Colonic mucosa (tissue), 4 donors: Measurements from ENCODE around the gene ARSI. TPM values are rescaled to one million over a fixed set of nuclear protein-coding genes. Genes with fewer than 3 reads are reported as not detected.

Experiments
- DNase-seq: peaks from one replicate; pipeline ENCODE4 v3.0.0-alpha.2; 2020
- H3K27ac ChIP-seq: fragments of 200-600 bp; one replicate; pipeline ENCODE4 v1.8.0; 2021
- H3K27me3 ChIP-seq: fragments of 200-600 bp; one replicate; pipeline ENCODE4 v1.8.0; 2021
- H3K36me3 ChIP-seq: fragments of 200-600 bp; one replicate; pipeline ENCODE4 v1.8.0; 2021
- H3K4me1 ChIP-seq: fragments of 200-600 bp; one replicate; pipeline ENCODE4 v1.8.0; 2021; ENCODE audit warnings: mild to moderate bottlenecking
- H3K4me3 ChIP-seq: fragments of 200-600 bp; one replicate; pipeline ENCODE4 v1.8.0; 2021
- H3K9ac ChIP-seq, 2 donors: one replicate each; pipeline ENCODE4 v1.7.0; 2013; ENCODE audit warnings: control low read depth in 2 of 2, low read depth in 2 of 2, low read length in 2 of 2
- H3K9me3 ChIP-seq: fragments of 200-600 bp; one replicate; pipeline ENCODE4 v1.8.0; 2021
- intact Hi-C: fragments of 100-400 bp; cut with DNase I; formaldehyde crosslinking; loops from one replicate; pipeline ENCODE4 v1.14.1; 2022
- total RNA-seq, 2 donors: library from RNA; stranded (reverse); fragmentation: NEBNext Ultra II Directional in 1 of 2; extraction: Animal tissue kit (Norgen Biotek cat#: 25700) in 1 of 2; gene quantifications; one replicate each; pipeline ENCODE4 v1.2.1, GENCODE V29; 2021
- TF ChIP-seq, protein P1 (sequence below): fragments of 200-600 bp; IDR thresholded peaks from one replicate; pipeline ENCODE4 v1.8.0; 2022; ENCODE audit warnings: antibody characterized with exemption, mild to moderate bottlenecking
- donor health status: healthy.
- donor health status: DM: no; HTN: no; CAD: no.
- donor health status: DM: no; HTN: no; CAD: no.

The ARSI gene
- total RNA-seq, 2 donors from 2014 or later = 0.17 to 0.69 TPM

DNA sequence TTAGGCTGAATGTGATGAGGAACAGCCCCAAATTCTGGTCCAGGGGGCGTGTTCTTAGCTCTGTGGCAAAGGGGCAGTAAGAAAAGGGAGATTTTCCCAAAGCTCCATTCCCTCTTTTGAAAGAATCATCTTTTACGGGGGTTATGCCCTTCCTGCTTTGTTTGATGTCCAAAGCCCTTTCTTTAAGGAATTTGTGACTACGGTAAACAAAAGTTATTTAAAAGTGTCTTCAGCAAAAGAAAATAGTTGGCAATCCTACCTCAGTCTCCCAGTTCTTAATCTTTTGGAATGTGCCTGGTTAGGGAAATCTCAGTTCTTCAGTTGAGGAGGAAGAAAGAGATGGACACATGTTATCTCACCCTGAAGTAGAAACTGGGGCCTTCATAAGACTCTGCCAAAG lies 24.4 kb upstream of the ARSI start:
- Histone ChIP-seq H3K9ac (no peak overlapping the region), H3K9me3 (no peaks in the 10 kb centered on the region)

DNA sequence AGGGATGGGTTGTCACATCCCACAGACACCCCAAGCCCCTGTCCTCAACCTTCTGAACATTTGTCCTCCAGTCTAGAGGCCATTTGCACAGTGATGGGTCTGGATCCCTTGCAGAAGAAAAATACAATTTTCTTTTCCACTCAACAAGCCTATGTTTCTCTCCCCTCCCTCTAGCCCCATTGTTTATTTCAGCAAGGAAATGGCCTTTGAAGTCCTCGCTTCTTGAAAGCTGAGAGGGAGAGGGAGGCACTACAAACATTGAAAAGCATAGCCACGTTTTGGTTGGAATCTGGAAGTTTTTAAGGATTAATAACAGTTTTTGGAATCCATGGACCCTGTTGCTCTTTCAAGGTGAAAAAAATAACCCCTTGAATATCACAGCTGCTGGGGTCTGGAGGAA lies 24.0 kb upstream of the ARSI start:
- Histone ChIP-seq H3K4me3 (no peak overlapping the region), H3K36me3 (no peaks in the 10 kb centered on the region), H3K9ac (no peak overlapping the region), H3K9me3 (no peaks in the 10 kb centered on the region), H3K4me1 (no peaks in the 10 kb centered on the region), H3K27me3 (no peaks in the 10 kb centered on the region), H3K27ac (no peak overlapping the region)
- TF ChIP-seq, protein P1, sequence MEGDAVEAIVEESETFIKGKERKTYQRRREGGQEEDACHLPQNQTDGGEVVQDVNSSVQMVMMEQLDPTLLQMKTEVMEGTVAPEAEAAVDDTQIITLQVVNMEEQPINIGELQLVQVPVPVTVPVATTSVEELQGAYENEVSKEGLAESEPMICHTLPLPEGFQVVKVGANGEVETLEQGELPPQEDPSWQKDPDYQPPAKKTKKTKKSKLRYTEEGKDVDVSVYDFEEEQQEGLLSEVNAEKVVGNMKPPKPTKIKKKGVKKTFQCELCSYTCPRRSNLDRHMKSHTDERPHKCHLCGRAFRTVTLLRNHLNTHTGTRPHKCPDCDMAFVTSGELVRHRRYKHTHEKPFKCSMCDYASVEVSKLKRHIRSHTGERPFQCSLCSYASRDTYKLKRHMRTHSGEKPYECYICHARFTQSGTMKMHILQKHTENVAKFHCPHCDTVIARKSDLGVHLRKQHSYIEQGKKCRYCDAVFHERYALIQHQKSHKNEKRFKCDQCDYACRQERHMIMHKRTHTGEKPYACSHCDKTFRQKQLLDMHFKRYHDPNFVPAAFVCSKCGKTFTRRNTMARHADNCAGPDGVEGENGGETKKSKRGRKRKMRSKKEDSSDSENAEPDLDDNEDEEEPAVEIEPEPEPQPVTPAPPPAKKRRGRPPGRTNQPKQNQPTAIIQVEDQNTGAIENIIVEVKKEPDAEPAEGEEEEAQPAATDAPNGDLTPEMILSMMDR = no peak
- intact Hi-C loops = no loop called here
- no peak for DNase-seq

More for the DNA sequence above, 24.4 kb upstream of the ARSI start:
- no peaks in the 10 kb centered on the region for H3K36me3 ChIP-seq
- H3K27ac ChIP-seq = no peak overlapping the region
- H3K4me1 ChIP-seq = no peaks in the 10 kb centered on the region
- no peaks in the 10 kb centered on the region for H3K27me3 ChIP-seq
- no peak for DNase-seq
- TF ChIP-seq, protein P1 = no peak
- H3K4me3 ChIP-seq = no peak overlapping the region
- intact Hi-C loops = no loop called here

DNA sequence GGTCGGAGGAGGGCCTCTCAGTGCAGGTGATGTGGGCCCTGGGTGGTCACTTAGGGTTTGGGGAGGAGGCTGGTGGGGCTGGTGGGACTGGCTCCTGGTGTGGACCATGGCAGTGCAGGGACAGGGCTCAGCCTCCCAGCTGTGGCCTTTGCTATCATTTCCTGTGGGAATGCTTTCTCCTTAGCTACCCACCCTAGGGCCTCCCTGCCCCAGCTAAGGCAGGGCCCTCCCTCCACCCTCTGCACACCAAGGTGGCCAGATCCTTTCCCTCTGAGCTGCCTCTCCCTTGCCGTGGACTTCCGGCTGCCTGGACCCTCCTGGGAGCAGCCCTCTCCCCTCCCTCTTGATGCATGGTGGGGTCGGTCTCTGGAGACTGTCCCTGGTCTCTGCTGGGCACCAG lies 22.7 kb upstream of the ARSI start:
- H3K9me3 ChIP-seq = no peaks in the 10 kb centered on the region
- intact Hi-C loops = no loop called here
- no peak for DNase-seq

DNA sequence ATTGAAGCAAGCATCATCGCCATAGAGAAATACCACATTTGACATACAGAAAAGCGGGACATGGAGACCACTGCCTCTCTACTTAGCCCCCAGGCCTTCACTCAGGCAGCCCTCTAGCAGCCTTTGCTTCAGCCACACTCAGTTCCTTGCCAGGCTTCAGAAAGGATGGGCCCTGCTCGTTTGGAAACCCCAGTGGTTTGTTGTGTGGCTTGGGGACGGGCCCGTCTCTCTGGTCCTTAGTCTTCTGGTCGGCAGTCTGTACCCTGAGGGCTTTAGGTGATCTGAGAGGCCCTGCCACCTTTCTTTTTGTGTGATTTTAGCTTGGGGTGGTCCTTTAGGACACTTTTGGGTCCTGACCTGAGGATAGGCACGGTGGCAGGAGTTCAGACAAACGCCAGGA lies 21.1 kb upstream of the ARSI start:
- TF ChIP-seq, protein P1 = no peak
- no peak overlapping the region for H3K4me3 ChIP-seq
- no peaks in the 10 kb centered on the region for H3K36me3 ChIP-seq
- H3K27ac ChIP-seq = no peak overlapping the region
- H3K9me3 ChIP-seq = no peaks in the 10 kb centered on the region
- no peaks in the 10 kb centered on the region for H3K4me1 ChIP-seq
- no peaks in the 10 kb centered on the region for H3K27me3 ChIP-seq
- no peak for DNase-seq
- no peak overlapping the region for H3K9ac ChIP-seq
- intact Hi-C loops = no loop called here

More for the DNA sequence above, 22.7 kb upstream of the ARSI start:
- no peak overlapping the region for H3K27ac ChIP-seq
- TF ChIP-seq, protein P1 = no peak
- no peaks in the 10 kb centered on the region for H3K4me1 ChIP-seq
- H3K9ac ChIP-seq = no peak overlapping the region
- no peak overlapping the region for H3K4me3 ChIP-seq
- H3K36me3 ChIP-seq = no peaks in the 10 kb centered on the region
- no peaks in the 10 kb centered on the region for H3K27me3 ChIP-seq

DNA sequence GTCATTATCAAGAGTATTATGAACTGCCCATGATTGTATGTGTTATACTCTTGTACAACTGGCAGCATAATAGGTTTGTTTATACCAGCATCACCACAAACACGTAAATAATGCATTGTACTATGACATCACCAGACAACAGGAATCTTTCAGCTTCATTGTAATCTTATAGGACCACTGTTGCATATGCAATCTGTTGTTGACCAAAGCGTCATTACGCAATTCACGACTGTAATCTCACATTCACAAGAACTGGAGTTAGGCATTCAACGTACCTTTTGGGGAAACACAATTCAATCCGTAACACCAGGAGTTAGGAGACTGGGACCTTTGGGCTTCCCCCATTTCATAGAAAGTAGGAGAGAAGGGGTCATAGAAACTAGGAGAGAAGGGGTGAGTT lies 20.4 kb upstream of the ARSI start:
- Histone ChIP-seq H3K27me3 (no peaks in the 10 kb centered on the region), H3K36me3 (no peaks in the 10 kb centered on the region), H3K27ac (no peak overlapping the region), H3K9me3 (no peaks in the 10 kb centered on the region), H3K4me3 (no peak overlapping the region), H3K9ac (no peak overlapping the region), H3K4me1 (no peaks in the 10 kb centered on the region)
- intact Hi-C loops = no loop called here
- TF ChIP-seq, protein P1 = no peak
- DNase-seq = no peak

DNA sequence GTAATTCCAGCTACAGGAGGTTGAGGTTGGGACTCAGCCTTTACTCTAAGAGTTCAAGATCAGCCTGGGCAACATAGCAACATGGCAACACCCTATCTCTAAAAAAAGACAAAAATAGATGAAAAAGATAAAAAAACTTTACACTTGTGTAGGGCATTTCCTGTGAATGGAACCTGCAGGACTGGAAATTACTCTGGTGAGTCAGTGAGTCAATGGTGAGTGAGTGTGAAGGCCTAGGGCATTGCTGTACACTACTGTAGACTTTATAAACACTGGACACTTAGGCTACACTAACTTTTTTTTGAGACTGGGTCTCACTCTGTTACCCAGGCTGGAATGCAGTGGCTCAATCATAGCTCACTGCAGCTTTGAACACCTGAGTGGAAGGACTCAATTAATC lies 19.5 kb upstream of the ARSI start:
- intact Hi-C loops = no loop called here
- Histone ChIP-seq H3K27ac (no peak overlapping the region), H3K4me3 (no peak overlapping the region), H3K9me3 (no peaks in the 10 kb centered on the region), H3K9ac (no peak overlapping the region), H3K36me3 (no peaks in the 10 kb centered on the region), H3K4me1 (no peaks in the 10 kb centered on the region), H3K27me3 (no peaks in the 10 kb centered on the region)
- TF ChIP-seq, protein P1 = no peak
- DNase-seq = no peak
